Mucosa of rectum (tissue), 2 donors: ENCODE results near the gene GABARAP.

Source experiments
- H3K27ac ChIP-seq, 2 donors: one replicate each; pipeline ENCODE4 v1.7.0; 2013; ENCODE audit warnings: inconsistent platforms in 2 of 2, low read depth in 2 of 2, low read length in 2 of 2
- H3K27me3 ChIP-seq, 2 donors: one replicate each; pipeline ENCODE4 v1.7.0; 2013; ENCODE audit warnings: low read length in 2 of 2; ENCODE audit not compliant: control insufficient read depth in 2 of 2, insufficient read depth in 2 of 2
- H3K36me3 ChIP-seq, 2 donors: one replicate each; pipeline ENCODE4 v1.7.0; 2013; ENCODE audit warnings: low read length in 2 of 2; ENCODE audit not compliant: control insufficient read depth in 2 of 2, insufficient read depth in 2 of 2
- H3K4me1 ChIP-seq, 2 donors: one replicate each; pipeline ENCODE4 v1.7.0; 2013; ENCODE audit warnings: low read length in 2 of 2, mild to moderate bottlenecking in 1 of 2; ENCODE audit not compliant: control insufficient read depth in 2 of 2, insufficient read depth in 2 of 2
- H3K4me3 ChIP-seq, 2 donors: one replicate each; pipeline ENCODE4 v1.7.0; 2013; ENCODE audit warnings: low read length in 2 of 2
- H3K9ac ChIP-seq, 2 donors: one replicate each; pipeline ENCODE4 v1.7.0; 2013; ENCODE audit warnings: low read length in 2 of 2, low read depth in 1 of 2, mild to moderate bottlenecking in 1 of 2
- H3K9me3 ChIP-seq, 2 donors: one replicate each; pipeline ENCODE4 v1.7.0; 2013; ENCODE audit warnings: low read length in 2 of 2; ENCODE audit not compliant: control insufficient read depth in 2 of 2
- donor health status: healthy.
- donor health status: Normal muscosa, but diverticular disease.

GABARAP gene

GRCh38 chr17:7233701-7234082 lies 8.6 kb downstream of the GABARAP start:
- Histone ChIP-seq H3K4me1 (peaks cover 27 to 39% of the 10 kb centered on the region in 2 donors), H3K36me3 (peaks cover 24 to 36% of the 10 kb centered on the region in 2 donors), H3K9me3 (no peaks in the 10 kb centered on the region), H3K27ac (peak overlapping the region; percentile 88 to 91), H3K27me3 (no peaks in the 10 kb centered on the region), H3K4me3 (peak overlapping the region; percentile 76 to 79), H3K9ac (peak overlapping the region; percentile 61 to 84)

- H3K4me1 ChIP-seq = peaks cover 23 to 35% of the 10 kb centered on the region in 2 donors
- H3K9ac ChIP-seq = no peak overlapping the region
- H3K9me3 ChIP-seq = no peaks in the 10 kb centered on the region
- no peak overlapping the region for H3K4me3 ChIP-seq
- peaks cover 36 to 49% of the 10 kb centered on the region in 2 donors for H3K36me3 ChIP-seq
- no peaks in the 10 kb centered on the region for H3K27me3 ChIP-seq
- H3K27ac ChIP-seq = no peak overlapping the region
Observed at GRCh38 chr17:7232114-7232513, 10.1 kb downstream of the GABARAP start.

GRCh38 chr17:7229504-7229903 lies 12.7 kb downstream of the GABARAP start:
- peaks cover 50 to 53% of the 10 kb centered on the region in 2 donors for H3K36me3 ChIP-seq
- no peak overlapping the region for H3K9ac ChIP-seq
- H3K9me3 ChIP-seq = no peaks in the 10 kb centered on the region
- no peak overlapping the region for H3K4me3 ChIP-seq
- no peak overlapping the region for H3K27ac ChIP-seq
- peaks cover 9 to 21% of the 10 kb centered on the region in 2 donors for H3K4me1 ChIP-seq
- no peaks in the 10 kb centered on the region for H3K27me3 ChIP-seq

- Histone ChIP-seq H3K9me3 (no peaks in the 10 kb centered on the region), H3K36me3 (peaks cover 53 to 57% of the 10 kb centered on the region in 2 donors), H3K4me1 (peaks cover 9 to 19% of the 10 kb centered on the region in 2 donors), H3K9ac (no peak overlapping the region), H3K27ac (no peak overlapping the region), H3K27me3 (no peaks in the 10 kb centered on the region), H3K4me3 (no peak overlapping the region)
Observed at GRCh38 chr17:7228920-7229319, 13.3 kb downstream of the GABARAP start.

- no peak overlapping the region for H3K27ac ChIP-seq
- no peaks in the 10 kb centered on the region for H3K9me3 ChIP-seq
- no peak overlapping the region for H3K4me3 ChIP-seq
- peaks cover 72 to 77% of the 10 kb centered on the region in 2 donors for H3K36me3 ChIP-seq
- H3K9ac ChIP-seq = no peak overlapping the region
- peaks cover 3 to 7% of the 10 kb centered on the region in 2 donors for H3K4me1 ChIP-seq
- no peaks in the 10 kb centered on the region for H3K27me3 ChIP-seq
Observed at GRCh38 chr17:7226721-7227710, 15.2 kb downstream of the GABARAP start.

GRCh38 chr17:7225711-7226331 lies 16.4 kb downstream of the GABARAP start:
- H3K27ac ChIP-seq = no peak overlapping the region
- no peak overlapping the region for H3K4me3 ChIP-seq
- peaks cover 12 to 19% of the 10 kb centered on the region in 2 donors for H3K4me1 ChIP-seq
- peaks cover 80 to 86% of the 10 kb centered on the region in 2 donors for H3K36me3 ChIP-seq
- H3K27me3 ChIP-seq = no peaks in the 10 kb centered on the region
- no peaks in the 10 kb centered on the region for H3K9me3 ChIP-seq
- no peak overlapping the region for H3K9ac ChIP-seq

- peak overlapping the region in 1 of 2 donors; percentile 21 for H3K27ac ChIP-seq
- H3K9me3 ChIP-seq = no peaks in the 10 kb centered on the region
- peaks cover 18 to 27% of the 10 kb centered on the region in 2 donors for H3K4me1 ChIP-seq
- H3K9ac ChIP-seq = no peak overlapping the region
- H3K36me3 ChIP-seq = peaks cover 70 to 77% of the 10 kb centered on the region in 2 donors
- H3K4me3 ChIP-seq = no peak overlapping the region
- H3K27me3 ChIP-seq = no peaks in the 10 kb centered on the region
Observed at GRCh38 chr17:7224661-7225111, 17.6 kb downstream of the GABARAP start.

- Histone ChIP-seq H3K4me1 (peaks cover 24 to 31% of the 10 kb centered on the region in 2 donors), H3K36me3 (peaks cover 64 to 71% of the 10 kb centered on the region in 2 donors), H3K27ac (no peak overlapping the region), H3K4me3 (no peak overlapping the region), H3K27me3 (no peaks in the 10 kb centered on the region), H3K9ac (no peak overlapping the region), H3K9me3 (no peaks in the 10 kb centered on the region)
Observed at GRCh38 chr17:7224110-7224509, 18.1 kb downstream of the GABARAP start.

- no peaks in the 10 kb centered on the region for H3K9me3 ChIP-seq
- no peaks in the 10 kb centered on the region for H3K27me3 ChIP-seq
- peaks cover 30 to 34% of the 10 kb centered on the region in 2 donors for H3K4me1 ChIP-seq
- peaks cover 58 to 65% of the 10 kb centered on the region in 2 donors for H3K36me3 ChIP-seq
- H3K4me3 ChIP-seq = no peak overlapping the region
- no peak overlapping the region for H3K27ac ChIP-seq
- no peak overlapping the region for H3K9ac ChIP-seq
Observed at GRCh38 chr17:7223375-7223774, 18.9 kb downstream of the GABARAP start.

- Histone ChIP-seq H3K9ac (no peak overlapping the region), H3K36me3 (peaks cover 54 to 61% of the 10 kb centered on the region in 2 donors), H3K4me1 (peaks cover 34% of the 10 kb centered on the region in 2 donors), H3K27me3 (no peaks in the 10 kb centered on the region), H3K27ac (no peak overlapping the region), H3K9me3 (no peaks in the 10 kb centered on the region), H3K4me3 (no peak overlapping the region)
Observed at GRCh38 chr17:7222972-7223292, 19.3 kb downstream of the GABARAP start.
